ENCODE data around the gene RNF151.

The RNF151 gene

DNA sequence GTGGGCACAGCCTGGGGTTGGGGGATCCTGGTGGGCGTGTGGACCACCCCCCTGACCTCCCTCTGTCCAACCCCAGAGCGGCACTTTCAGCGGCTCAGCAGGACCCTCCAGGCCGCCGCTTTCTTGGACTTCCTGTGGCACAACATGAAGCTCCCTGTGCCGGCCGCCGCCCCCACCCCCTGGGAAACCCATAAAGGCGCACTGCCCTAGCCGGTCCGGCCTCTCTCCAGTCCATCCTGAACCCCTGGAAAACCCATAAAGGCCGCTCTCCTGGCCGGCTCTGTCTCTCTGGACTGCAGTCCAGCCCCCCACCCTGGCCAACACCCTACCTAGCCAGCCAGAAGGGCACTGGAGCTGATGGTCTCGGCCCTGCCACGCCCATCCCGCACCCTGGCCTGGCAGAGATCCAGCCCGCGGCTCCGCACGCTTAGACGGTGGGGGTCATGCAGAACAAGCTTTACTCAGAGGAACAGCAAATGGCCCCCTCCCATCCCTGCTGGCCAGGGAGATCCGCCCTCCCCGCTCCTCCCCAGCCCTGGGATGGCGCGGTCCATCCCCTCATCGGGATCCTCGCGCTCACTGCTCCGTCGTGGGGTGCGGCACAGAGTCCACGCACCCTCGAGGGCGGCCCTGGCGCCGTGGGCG, 11.9 kb downstream of the RNF151 start:
- no peak for DNase-seq

DNA sequence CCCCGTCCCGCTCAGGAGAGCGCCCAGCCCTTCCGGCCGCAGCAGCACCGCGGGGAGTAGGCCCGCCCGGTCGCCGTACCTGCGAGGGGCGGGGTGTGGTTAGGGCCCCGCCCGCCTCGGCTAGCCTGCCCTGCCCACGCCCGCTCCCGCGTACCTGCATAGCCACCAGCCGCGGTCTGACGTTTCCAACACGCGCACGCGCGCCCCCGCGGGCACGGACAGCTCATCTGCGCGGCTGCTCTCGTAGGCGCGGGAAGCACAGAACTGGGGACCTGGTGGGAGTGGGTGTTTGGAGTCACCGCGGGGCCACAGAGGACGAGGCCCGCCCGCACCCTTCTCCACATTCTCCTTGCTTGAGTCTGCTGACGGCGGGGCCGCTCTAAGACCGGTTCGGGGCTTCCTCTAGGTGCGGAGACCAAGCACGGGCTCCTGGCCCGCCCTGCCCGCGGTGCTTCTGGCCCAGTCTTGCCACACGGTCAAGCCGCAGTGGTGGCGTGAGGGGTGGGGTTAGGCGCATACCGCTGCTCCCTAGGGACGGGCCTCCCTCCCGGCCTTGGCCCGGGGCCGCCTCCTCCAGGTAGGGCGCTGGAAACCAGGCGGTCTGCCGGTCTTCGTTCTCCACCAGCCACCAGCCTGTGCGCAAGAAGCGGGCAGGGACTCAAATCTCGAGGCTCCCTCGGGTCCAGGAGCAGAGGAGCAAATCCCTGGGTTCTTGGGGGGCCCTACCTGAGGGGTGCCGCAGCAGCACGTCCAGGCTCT, 12.8 kb downstream of the RNF151 start:
- peak; percentile 34 for DNase-seq

DNA sequence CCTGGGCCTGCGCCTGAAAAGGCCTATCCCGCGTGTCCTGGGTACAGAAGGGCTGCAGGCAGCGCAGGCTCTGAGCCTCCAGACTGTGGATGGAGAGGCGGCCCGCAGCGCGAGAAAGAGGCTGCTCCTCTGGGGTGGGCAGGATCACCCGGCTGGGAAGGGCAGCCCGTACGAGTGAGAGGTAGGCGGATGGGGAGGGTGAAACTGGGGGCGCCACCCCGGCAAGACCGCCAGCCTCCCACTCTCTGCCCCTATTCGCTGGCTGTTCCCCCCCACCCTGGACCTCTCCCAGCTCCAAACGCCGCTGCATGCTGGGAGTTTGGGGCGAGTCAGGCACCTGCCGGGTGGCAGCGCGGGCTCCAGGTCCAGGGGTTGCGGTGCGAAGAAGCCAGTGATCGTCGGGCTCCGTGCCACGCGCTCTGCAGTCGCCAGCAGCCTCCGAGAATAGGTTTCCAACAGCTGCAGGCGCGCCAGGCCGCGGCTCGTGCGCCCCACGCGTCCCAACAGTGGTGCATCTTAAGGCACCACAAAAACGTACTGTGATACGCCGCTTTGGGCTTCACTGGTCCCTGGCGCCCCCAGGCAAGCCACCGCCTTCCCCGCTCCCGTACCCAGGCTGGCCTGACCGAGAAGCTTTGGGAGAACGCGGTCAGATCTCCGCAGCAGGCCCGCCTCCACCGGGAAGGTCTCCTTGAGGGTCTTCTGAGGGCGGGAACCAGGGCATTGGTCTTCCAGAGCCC, 13.5 kb downstream of the RNF151 start:
- no peak for DNase-seq

DNA sequence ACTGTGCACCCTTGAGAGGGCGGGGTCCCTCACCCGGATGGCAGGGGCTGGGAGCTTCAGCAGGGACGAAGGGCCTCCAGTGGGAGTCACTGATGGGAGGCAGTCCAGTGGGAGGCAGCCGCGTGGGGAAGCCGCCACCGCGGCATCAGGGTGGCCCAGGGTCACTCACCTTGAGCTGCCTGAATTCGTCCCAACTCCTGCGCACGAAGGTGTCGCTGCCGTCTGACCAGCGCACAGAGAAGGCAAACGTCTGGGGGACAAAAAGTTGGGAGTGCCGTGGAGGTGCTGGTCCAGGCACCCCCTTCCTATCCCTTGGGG, 14.1 kb downstream of the RNF151 start:
- no peak for DNase-seq

DNA sequence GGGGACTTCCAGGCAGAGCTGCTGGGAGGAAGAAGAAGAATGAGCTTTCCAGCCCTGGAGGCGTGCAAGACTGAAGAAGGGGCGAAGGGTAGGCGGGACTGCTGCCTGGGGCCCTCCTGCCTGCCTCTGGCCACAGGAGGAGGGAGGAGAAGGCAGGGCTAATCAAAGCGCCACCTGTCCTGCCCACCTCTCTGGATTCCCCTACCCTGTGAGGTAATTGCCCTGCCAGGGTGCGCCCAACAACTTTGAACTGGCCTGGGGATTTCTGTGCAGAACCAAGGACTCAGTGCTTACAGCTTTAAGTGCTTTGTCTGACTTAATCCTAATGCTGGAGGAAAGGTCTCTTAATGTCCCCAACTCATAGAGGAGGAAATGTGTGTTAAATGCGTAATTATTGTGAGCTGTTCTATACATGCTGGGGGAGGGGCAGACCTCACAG, 14.8 kb downstream of the RNF151 start, which contains the start of gene NOXO1:
TSS of gene NOXO1 (minus strand) at position 72 of the 439 bp plus-strand sequence. CDS start 290 bp downstream, outside the sequence.
- DNase-seq, result no peak

DNA sequence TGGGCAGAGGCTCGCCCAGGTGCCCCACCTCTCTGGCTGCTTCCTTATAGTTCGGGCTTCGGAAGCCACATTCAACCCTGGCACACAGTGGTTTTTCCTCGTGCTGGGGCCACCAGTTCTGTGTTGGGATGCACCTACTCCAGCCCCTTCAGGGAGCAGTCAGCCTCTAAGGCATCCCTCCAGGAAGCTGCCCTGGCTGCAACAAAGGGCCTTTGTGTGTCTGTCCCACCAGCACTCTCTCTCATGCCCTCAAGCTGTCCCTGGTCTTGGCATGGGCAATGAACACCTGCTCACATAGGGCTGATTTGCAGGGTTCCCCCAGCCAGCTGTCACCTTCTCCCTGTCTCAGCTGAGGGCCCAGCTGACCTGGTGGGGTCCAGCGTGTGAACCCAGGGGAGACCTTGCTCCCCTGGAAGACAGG, 15.4 kb downstream of the RNF151 start:
- no peak for DNase-seq

DNA sequence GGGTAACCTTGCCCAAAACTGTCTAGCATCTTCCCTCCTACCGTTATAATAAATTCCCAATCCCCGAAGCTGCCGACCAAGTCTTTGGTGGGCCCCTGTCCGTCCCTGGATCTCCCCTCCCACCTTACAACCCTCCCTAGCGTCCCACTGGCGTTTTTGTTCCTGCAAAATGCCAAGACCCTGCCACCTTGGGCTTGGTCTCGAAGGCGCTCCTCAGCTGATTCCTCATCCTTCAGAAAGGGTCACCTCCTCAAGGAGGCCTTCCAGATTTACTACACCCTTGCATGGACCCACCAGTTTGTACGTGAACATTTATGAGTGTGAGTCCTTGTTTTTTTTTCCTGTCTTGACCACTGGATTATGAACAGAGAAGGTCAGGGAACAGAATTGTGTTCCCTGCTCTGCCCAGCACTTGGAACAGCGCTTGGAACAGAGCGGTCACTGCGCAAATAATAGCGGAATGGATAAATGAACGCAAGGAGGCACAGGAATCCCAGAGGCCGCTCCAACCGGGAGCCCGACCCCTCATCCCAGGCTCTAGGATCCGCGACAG, 16.4 kb downstream of the RNF151 start:
- no peak for DNase-seq

DNA sequence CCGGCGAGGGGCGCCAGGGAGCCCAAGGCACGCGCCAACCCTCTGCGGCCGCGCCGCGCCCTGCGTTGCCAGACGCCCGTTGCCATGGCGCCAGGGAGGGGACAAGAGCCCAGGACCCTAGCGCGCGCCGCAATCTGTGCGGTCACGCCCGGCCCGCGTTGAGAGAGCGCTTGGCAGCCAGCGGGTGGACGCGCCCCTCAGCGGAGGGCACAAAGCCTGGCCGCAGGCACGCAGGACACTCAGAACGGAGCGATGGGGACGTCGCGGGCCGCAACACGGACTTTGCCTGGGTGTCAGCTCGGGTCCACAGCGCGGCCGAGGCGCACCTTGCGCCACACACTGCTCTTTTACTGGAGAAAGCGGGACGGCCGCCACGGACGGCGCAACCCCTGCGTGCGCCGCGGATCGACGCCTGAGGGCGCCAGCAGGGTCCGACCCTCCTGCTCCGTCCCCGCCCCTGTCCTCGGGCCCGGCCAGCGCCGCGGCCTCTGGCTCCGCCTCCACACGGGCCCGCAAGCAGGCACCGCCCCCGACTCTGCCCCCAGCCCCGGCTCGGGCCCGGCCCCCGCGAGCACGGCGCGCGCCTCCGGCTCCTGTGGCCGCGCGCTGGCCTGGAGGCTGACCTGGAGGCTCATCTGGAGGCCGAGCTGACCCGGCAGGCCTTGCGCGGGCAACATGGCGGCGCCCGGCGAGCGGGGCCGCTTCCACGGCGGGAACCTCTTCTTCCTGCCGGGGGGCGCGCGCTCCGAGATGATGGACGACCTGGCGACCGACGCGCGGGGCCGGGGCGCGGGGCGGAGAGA, 17.1 kb downstream of the RNF151 start, which contains the start of gene GFER:
TSS of gene GFER (plus strand) at position 650 of the 803 bp plus-strand sequence. CDS start at position 676, 26 bp downstream.
- DNase-seq, result peak; percentile 62

DNA sequence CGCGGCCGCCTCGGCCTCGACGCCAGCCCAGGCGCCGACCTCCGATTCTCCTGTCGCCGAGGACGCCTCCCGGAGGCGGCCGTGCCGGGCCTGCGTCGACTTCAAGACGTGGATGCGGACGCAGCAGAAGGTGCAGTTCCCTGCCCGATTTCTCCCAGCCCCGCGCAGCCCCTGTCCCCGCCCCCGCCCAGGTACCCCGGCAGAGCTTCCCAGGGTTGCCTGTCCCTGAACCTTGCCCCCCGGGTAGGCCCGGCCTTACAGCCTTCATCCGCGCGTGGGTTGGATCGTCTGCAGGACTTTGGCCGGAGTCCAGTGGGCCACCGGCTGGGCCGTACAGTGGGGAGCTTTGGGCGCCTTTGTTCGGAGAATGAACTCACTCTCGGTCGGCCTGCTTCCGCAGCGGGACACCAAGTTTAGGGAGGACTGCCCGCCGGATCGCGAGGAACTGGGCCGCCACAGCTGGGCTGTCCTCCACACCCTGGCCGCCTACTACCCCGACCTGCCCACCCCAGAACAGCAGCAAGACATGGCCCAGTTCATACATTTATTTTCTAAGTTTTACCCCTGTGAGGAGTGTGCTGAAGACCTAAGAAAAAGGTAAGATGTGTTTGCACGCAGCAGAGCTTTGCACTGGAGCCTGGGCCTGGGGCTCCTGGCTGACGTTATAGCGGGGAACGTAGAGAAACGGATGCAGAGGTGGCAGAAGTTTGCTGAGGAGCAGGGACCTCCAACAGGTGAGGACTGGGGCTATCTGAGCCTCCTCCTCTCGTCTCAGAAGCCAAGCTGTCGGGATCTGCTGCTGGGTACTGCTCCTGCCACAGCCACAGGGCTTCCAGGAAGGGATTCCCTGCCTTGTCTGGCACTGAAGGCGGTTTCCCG, 17.9 kb downstream of the RNF151 start:
- no peak for DNase-seq

DNA sequence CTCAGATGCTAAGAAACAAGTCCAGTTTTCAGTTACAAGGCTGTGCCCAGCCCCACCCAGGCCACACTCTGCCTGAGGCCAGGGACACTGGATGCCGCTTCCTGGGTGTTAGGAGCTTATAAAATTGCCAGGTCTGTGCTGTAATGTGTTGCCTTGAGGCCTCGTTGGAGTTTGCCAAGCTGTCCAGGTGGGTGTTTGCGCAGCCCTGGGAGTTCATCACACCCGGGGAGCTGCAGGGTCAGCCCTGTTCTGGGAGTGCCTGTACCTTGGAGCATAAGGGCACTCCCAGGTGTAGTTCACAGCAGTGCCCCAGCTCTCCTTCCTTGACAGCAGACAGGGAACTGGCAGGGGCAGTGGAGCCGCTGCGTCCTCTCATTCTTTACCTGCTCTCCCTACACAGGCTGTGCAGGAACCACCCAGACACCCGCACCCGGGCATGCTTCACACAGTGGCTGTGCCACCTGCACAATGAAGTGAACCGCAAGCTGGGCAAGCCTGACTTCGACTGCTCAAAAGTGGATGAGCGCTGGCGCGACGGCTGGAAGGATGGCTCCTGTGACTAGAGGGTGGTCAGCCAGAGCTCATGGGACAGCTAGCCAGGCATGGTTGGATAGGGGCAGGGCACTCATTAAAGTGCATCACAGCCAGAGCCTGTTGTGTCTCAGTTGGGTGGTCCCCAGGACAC, 19.0 kb downstream of the RNF151 start:
- no peak for DNase-seq

DNA sequence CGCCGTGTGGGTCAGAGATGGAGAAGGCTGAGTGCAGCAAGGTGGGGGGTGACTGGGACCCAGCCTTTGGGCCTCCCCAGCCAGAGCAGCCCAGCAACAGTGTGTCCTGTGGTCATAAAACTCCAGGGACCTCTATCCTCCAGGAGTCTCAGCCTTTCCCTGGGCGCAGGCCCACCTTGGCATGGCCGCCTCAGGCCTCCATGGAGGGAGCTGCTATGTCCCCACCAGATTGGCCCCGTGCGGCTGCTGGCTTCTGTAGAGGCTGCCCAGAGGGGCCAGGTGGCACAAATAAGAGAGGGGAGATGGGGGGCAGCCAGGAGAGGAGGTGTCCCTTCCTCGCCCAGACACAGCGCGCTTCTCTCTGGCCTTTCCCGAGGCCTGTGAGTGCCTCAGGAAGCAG, 20.5 kb downstream of the RNF151 start:
- DNase-seq, result no peak

DNA sequence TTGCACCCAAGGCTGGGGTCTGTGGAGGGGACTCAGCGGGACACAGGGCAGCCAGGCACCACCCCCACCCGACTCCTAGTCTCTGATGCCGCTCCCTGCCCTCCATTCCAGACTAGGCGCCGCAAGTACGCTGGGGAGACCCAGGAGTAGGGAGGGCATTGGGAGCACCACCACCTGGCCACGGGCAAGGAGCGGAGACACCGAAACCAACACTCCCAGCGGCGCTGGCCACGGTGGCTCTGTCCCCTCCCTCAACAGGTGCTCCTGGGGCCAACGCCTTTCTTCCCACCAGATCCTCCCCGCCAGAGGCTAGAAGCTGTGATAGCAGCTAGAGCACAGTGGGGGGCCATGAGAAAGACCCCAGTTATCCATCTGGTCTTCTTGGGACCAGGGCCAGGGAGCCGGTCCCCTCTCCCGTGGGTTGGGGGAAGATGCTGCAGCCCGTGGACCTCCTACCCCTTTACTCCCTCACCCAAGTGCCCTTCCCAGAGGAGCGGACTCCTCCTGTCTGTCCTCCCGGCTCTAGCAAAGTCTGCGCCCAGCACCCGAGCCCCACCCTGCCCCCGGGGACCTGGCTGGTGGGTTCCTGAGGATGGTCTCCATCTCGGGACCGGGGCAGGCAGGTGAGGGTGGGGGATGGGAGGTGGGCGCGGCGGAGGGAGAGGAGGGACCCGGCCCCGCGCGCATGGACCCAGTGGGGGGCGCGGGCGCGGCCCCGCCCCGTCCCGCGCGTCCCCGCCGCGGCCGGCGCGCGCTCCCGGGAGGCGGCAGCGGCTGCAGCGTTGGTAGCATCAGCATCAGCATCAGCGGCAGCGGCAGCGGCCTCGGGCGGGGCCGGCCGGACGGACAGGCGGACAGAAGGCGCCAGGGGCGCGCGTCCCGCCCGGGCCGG, 22.8 kb downstream of the RNF151 start, which contains the start of gene SYNGR3:
TSS of gene SYNGR3 (plus strand) at position 762 of the 892 bp plus-strand sequence. CDS start 133 bp downstream, outside the sequence.
- DNase-seq, result peak; percentile 6

DNA sequence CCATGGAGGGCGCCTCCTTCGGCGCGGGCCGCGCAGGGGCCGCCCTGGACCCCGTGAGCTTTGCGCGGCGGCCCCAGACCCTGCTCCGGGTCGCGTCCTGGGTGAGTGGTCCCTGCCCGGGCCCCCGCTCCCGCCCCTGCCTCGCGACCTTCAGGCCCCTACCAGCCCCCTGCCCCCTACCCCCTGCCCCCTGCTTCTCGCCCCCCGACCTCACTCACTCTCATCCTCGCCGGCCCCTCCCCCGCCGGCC, 23.4 kb downstream of the RNF151 start:
- no peak for DNase-seq

DNA sequence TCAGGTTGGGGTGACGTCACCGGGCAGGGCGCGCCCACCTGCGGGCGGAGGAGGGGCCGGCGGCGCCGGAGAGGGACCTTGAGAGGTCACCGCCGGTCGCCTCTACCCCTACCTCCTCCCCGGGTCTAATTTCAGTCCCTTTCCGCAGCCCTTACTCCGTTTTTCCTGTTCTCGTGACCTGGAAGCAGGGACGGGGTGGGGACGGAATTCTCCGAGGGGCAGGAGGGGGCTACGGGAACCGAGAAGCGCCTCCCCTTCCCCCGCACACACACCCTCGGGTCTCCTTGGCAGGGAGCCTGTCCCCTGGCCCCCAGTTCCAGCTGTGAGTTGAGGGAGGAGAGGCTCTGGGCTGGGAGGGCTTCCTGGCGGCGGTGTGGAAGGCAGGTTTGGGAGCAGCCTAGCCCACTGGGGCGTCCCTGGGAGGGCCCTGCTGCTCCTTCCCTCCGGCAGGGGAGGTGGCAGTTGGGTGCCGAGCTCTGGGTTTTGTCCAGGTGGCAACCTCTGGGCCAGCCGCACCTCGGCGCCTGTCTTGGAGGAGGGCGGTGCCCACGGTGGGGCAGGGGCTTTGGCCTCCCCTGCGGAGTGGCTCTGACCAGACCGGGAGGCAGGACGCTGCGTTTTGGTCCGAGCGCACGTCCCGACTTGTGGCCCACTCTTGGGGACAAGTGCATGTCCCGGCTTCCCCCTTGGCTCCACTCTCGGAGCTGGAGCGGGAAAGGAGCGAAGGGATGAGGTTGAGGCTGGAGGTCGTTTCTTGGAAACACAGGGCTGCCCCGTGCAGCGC, 23.9 kb downstream of the RNF151 start:
- peak; percentile 5 for DNase-seq

DNA sequence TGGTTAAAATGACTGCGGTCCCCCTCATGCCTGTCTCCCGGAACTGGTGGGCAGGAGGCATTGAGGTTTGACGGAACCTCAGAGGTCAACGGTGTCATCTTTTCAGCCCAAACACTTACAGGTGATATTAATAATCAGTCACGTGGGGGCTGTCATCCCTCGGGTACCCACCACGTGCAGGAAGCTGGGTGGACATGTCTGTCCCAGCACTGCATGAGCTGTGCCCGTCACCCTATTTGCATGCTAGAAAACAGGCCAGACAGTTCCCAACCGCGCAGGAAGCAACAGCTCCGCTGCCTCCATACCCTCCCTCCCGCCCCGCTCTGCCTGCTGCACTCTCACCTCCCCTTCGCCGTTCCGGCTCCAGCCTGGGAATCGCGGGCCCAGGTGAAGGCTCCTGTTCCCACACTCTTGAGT, 24.5 kb downstream of the RNF151 start:
- DNase-seq, result no peak

DNA sequence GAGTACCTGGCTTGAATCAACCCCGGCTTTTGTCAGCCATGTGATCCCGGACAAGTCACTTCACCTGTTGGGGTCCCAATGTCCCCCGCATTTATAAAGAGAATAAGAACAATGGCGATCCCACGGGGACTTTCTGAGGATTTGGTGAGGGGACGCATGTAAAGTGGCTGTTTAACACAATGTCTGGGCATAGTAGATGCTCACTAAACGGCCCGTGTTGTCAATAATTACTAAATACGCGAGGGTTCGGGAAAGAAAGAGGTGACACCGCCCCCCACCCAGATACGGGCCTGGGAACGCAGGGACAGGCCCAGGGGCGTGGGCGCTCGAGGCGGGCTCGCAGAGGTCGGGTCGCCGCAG, 24.9 kb downstream of the RNF151 start:
- no peak for DNase-seq

DNA sequence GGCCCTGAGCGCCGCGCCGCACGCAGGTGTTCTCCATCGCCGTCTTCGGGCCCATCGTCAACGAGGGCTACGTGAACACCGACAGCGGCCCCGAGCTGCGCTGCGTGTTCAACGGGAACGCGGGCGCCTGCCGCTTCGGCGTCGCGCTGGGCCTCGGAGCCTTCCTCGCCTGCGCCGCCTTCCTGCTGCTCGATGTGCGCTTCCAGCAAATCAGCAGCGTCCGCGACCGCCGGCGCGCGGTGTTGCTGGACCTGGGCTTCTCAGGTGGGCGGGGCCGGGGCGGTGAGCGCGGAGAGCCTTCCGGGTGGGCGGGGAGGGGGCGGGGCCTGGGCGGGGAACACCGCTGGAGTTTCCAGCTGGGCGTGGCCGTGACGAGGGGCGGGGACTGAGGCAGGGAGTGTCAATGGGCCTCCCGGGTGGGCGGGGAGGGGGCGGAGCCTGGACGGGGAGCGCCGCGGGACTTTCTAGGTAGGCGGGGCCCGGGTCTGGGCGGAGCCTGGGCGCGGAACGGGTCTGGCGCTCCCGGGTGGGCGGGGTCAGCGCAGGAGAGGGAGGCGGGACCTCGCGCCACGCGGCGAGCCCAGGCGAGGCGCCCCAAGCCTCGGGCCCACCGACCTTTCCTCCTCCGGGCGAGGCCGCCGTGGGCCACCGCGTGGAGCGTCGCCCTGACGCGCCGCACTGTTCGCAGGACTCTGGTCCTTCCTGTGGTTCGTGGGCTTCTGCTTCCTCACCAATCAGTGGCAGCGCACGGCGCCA, 25.5 kb downstream of the RNF151 start:
- no peak for DNase-seq

DNA sequence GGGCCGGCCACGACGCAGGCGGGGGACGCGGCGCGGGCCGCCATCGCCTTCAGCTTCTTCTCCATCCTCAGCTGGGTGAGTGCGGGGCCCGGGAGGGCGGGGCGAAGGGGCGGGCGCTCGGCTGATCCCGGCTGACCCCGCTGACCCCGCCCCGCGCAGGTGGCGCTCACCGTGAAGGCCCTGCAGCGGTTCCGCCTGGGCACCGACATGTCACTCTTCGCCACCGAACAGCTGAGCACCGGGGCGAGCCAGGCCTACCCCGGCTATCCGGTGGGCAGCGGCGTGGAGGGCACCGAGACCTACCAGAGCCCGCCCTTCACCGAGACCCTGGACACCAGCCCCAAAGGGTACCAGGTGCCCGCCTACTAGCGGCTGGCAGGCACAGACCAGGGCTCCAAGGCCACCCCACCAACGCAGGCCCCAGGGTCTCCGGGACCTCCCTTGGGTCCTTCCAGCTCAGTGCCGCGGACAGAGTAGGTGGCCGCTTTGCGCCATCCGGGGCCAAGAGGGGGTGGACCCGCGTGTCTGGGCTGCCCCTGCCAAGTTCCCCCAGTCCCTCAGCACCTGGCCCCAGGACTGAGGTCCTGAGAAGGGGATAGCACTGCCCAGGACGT, 26.2 kb downstream of the RNF151 start:
- no peak for DNase-seq
